GM12878 (cell line): ENCODE results near the gene TBRG1. TPM values are rescaled to one million over a fixed set of nuclear protein-coding genes. Genes with fewer than 3 reads are reported as not detected.

ENCODE experiments used
- ATAC-seq: fragments of 200-7000 bp; cut with Tn5 transposase; 3 replicates; pipeline ENCODE4 v1.9.1; 2020; ENCODE audit warnings: mild to moderate bottlenecking, moderate library complexity
- BruUV-seq: library from RNA; stranded (reverse); fragments of 400-500 nt; replicated peaks from 2 replicates; lab custom pipeline; 2021; lab: Mats Ljungman, UMichigan
- CTCF ChIA-PET: fragments of 300-600 bp; sonication (Branson Sonifier 250); formaldehyde crosslinking; extraction: SDS; loops from one replicate; lab custom pipeline; 2021; ENCODE audit warnings: inconsistent platforms; lab: Yijun Ruan, JAX
- POLR2A ChIA-PET: fragments of 350-600 bp; formaldehyde crosslinking; extraction: SDS; loops from one replicate; lab custom pipeline; 2021; ENCODE audit warnings: inconsistent platforms; lab: Charles Lee
- RAD21 ChIA-PET: fragments of 300-600 bp; sonication (Branson Sonifier 250); formaldehyde crosslinking; loops from one replicate; lab custom pipeline; 2023; ENCODE audit warnings: antibody characterized with exemption; ENCODE audit not compliant: unreplicated experiment; lab: Charles Lee
- SMC1A ChIA-PET: fragments of 300-600 bp; sonication (Branson Sonifier 250); formaldehyde crosslinking; loops from one replicate; lab custom pipeline; 2023; ENCODE audit not compliant: unreplicated experiment, uncharacterized antibody; lab: Charles Lee
- DNase-seq: peaks from one replicate; pipeline ENCODE4 v3.0.0-alpha.2; 2011; ENCODE audit warnings: low read depth, low spot score
- FAIRE-seq: peaks from 3 replicates; lab custom pipeline; 2011; peaks lifted over from hg19 to GRCh38; lab: Jason Lieb, UNC
- H2AFZ ChIP-seq: 2 replicates; pipeline ENCODE4 v1.6.0; 2011; ENCODE audit warnings: low read depth, low read length, control low read depth; ENCODE audit not compliant: control insufficient read depth
- H3K27ac ChIP-seq: 2 replicates; pipeline ENCODE4 v1.5.1; 2011; ENCODE audit warnings: control low read depth; ENCODE audit not compliant: control insufficient read depth, insufficient read depth
- H3K27me3 ChIP-seq, 2 experiments: replicated peaks in 1 of 2; 2 replicates each; pipeline versions ENCODE4 v1.6.0 to v1.6.1; 2011; ENCODE audit warnings: low read length in 1 of 2; ENCODE audit not compliant: control insufficient read depth in 2 of 2, insufficient read depth in 2 of 2
- H3K36me3 ChIP-seq, 2 experiments: 2 replicates each; pipeline ENCODE4 v1.5.1; 2011; ENCODE audit warnings: low read length in 1 of 2; ENCODE audit not compliant: control insufficient read depth in 2 of 2, insufficient read depth in 2 of 2
- H3K4me1 ChIP-seq: 2 replicates; pipeline ENCODE4 v1.6.1; 2011; ENCODE audit warnings: mild to moderate bottlenecking, low read length, moderate library complexity, mixed read lengths; ENCODE audit not compliant: control insufficient read depth, insufficient read depth
- H3K4me2 ChIP-seq: 2 replicates; pipeline ENCODE4 v1.6.0; 2011; ENCODE audit warnings: control low read depth; ENCODE audit not compliant: control insufficient read depth, insufficient read depth
- H3K4me3 ChIP-seq: fragments of 200-600 bp; sonication (generic); 2 replicates; pipeline ENCODE4 v1.5.1; 2016
- H3K79me2 ChIP-seq: 2 replicates; pipeline ENCODE4 v1.6.0; 2011; ENCODE audit warnings: low read length; ENCODE audit not compliant: control insufficient read depth, insufficient read depth
- H3K9ac ChIP-seq: 2 replicates; pipeline ENCODE4 v1.8.0; 2011; ENCODE audit warnings: low read length, control low read depth, mixed read lengths; ENCODE audit not compliant: control insufficient read depth, insufficient read depth
- H3K9me3 ChIP-seq: replicated peaks from 3 replicates; pipeline ENCODE4 v1.5.1; 2011; ENCODE audit warnings: mild to moderate bottlenecking, low read length; ENCODE audit not compliant: control insufficient read depth, insufficient read depth
- H4K20me1 ChIP-seq: 2 replicates; pipeline ENCODE4 v1.6.0; 2011; ENCODE audit not compliant: control insufficient read depth, insufficient read depth
- CEBPZ ChIP-seq: fragments of 150-350 bp; IDR thresholded peaks from 2 replicates; pipeline ENCODE4 v1.6.1; 2016; ENCODE audit warnings: low read depth, low read length
- ELK1 ChIP-seq: IDR thresholded peaks from 2 replicates; pipeline ENCODE4 v1.6.1; 2012; ENCODE audit warnings: low read depth, low read length, improper control_type of control experiment
- EP300 ChIP-seq, 2 experiments: fragments of 150-350 bp in 1 of 2; IDR thresholded peaks; 2 replicates each; pipeline ENCODE4 v1.6.1; 2011 to 2012; ENCODE audit warnings: low read depth in 2 of 2, low read length in 2 of 2, borderline replicate concordance in 1 of 2, improper control_type of control experiment in 1 of 2, inconsistent platforms in 1 of 2; ENCODE audit not compliant: control insufficient read depth in 1 of 2
- HSF1 ChIP-seq: fragments of 150-350 bp; IDR thresholded peaks from 2 replicates; pipeline ENCODE4 v1.6.1; 2014; ENCODE audit warnings: mild to moderate bottlenecking, low read depth, low read length
- PAX8 ChIP-seq: fragments of 450-650 bp; IDR thresholded peaks from 2 replicates; pipeline ENCODE4 v1.6.1; 2017; ENCODE audit warnings: mild to moderate bottlenecking, moderate library complexity
- RB1 ChIP-seq: fragments of 450-650 bp; formaldehyde crosslinking; IDR thresholded peaks from 2 replicates; pipeline ENCODE4 v1.6.1; 2017; ENCODE audit warnings: mild to moderate bottlenecking, borderline replicate concordance
- REST ChIP-seq: IDR thresholded peaks from 2 replicates; pipeline ENCODE4 v1.6.1; 2012; ENCODE audit warnings: mild to moderate bottlenecking, low read depth, low read length
- SMAD5 ChIP-seq: IDR thresholded peaks from 2 replicates; pipeline ENCODE4 v1.6.1; 2016; ENCODE audit warnings: antibody characterized with exemption, low read depth
- STAT1 ChIP-seq: fragments of 450-650 bp; conservative IDR thresholded peaks from 2 replicates; pipeline ENCODE4 v1.6.1; 2014; ENCODE audit warnings: antibody characterized with exemption, mild to moderate bottlenecking
- TBL1XR1 ChIP-seq: IDR thresholded peaks from 2 replicates; pipeline ENCODE4 v1.6.1; 2012; ENCODE audit warnings: low read depth, low read length, improper control_type of control experiment
- ZNF274 ChIP-seq: IDR thresholded peaks from one replicate; pipeline ENCODE4 v1.8.0; 2011; ENCODE audit not compliant: insufficient read length, insufficient read depth
- WGBS: methylation state at CpG from one replicate; pipeline ENCODE4 v1.1.6; 2016; ENCODE audit warnings: low lambda C conversion rate; ENCODE audit not compliant: insufficient replicate concordance, insufficient coverage; ENCODE audit errors: missing lambda C conversion rate; 5-methylcytosine and 5-hydroxymethylcytosine counted together
- in situ Hi-C: fragments of 300-500 bp; cut with MboI; formaldehyde crosslinking; loops from 9 replicates; pipeline ENCODE4 v1.14.3; 2018; ENCODE audit warnings: mixed read lengths
- intact Hi-C: fragments of 100-400 bp; cut with micrococcal nuclease; formaldehyde crosslinking; loops from one replicate; pipeline ENCODE4 v1.14.2; 2022; ENCODE audit not compliant: unreplicated experiment
- polyA plus RNA-seq, 11 experiments: library from polyadenylated mRNA; depleted of rRNA in 4 of 11; unstranded in 6 of 11; stranded (reverse) in 5 of 11; fragments of >200 nt; fragmentation: Nextera tagmentation in 4 of 11; fragmentation: Illumina TruSeq in 1 of 11; extraction: Ambion mirVana in 4 of 11; extraction: Trizol in 1 of 11; gene quantifications; 1 replicate in 1 of 11; 2 replicates in 10 of 11; pipeline versions ENCODE4 v1.2.1 to v1.2.3, GENCODE V29; 2011 to 2016; ENCODE audit warnings: inconsistent platforms in 2 of 11, missing spikeins in 2 of 11, low read depth in 1 of 11
- total RNA-seq, 4 experiments: library from RNA; depleted of rRNA in 3 of 4; stranded (reverse); fragments of >200 nt in 3 of 4; fragmentation: Illumina TruSeq in 1 of 4; extraction: Trizol in 1 of 4; gene quantifications; 2 replicates each; pipeline versions ENCODE4 v1.2.1 to v1.2.3, GENCODE V29; 2013 to 2021

Gene TBRG1
- total and polyA plus RNA-seq, 10 of the 15 experiments (the other 5 are each of a cell fraction or from before 2014, with no cell fraction given): 12.3 to 46.6 (median 26.2) TPM

GRCh38 chr11:124612567-124613246 lies 10.0 kb upstream of the TBRG1 start:
- Histone ChIP-seq H3K4me3 (no peak overlapping the region), H3K27me3 (no peaks in the 10 kb centered on the region), H3K79me2 (no peaks in the 10 kb centered on the region), H3K9me3 (no peaks in the 10 kb centered on the region), H3K4me1 (no peaks in the 10 kb centered on the region), H2AFZ (no peak overlapping the region), H4K20me1 (no peaks in the 10 kb centered on the region), H3K36me3 (no peaks in the 10 kb centered on the region), H3K4me2 (no peak overlapping the region), H3K27ac (no peak overlapping the region), H3K9ac (no peak overlapping the region)
- RAD21 ChIA-PET: no interaction called here
- 41% methylated on average over 10 of the region's 10 CpGs for WGBS
- POLR2A ChIA-PET: interaction anchor here (1.3 kb wide), 1 partner anchor 341 kb away, joined by 3 read pairs; the partner anchor contains the start of gene CCDC15
- no peak for DNase-seq
- no peak for FAIRE-seq
- intact Hi-C loops (no loop called here), in situ Hi-C loops (no loop called here)
- CTCF ChIA-PET: no interaction called here
- SMC1A ChIA-PET: no interaction called here
- no TSS peak for BruUV-seq
- ATAC-seq: no peak
- TF ChIP-seq PAX8 (no peak), EP300 (IDR thresholded peaks at IDR 0.05; ENCODE audit: borderline replicate concordance in 1 of 2, control insufficient read depth in 1 of 2, low read depth in 2 of 2, low read length in 2 of 2) (no peak), STAT1 (no peak), SMAD5 (no peak), REST (no peak), TBL1XR1 (no peak), RB1 (no peak), CEBPZ (no peak), HSF1 (no peak), ELK1 (no peak), ZNF274 (no peak)
